Prostate gland (tissue), 2 donors: ENCODE measurements around the gene SLC6A2. TPM values are rescaled to one million over a fixed set of nuclear protein-coding genes. Genes with fewer than 3 reads are reported as not detected.

ENCODE experiments used
- DNase-seq: peaks from one replicate; pipeline ENCODE4 v3.0.0-alpha.2; 2019; ENCODE audit warnings: low spot score
- H3K27ac ChIP-seq, 2 donors: fragments of 200-600 bp; sonication (generic); 2 replicates each; pipeline ENCODE4 v1.5.1; 2017 to 2019
- H3K27me3 ChIP-seq: fragments of 200-600 bp; sonication (generic); replicated peaks from 2 replicates; pipeline ENCODE4 v1.5.1; 2019; ENCODE audit not compliant: insufficient read depth
- H3K36me3 ChIP-seq, 2 donors: fragments of 200-600 bp; sonication (generic); 1 replicate in 1 of 2; 2 replicates in 1 of 2; pipeline versions ENCODE4 v1.5.1 to v1.8.1; 2017 to 2019
- H3K4me1 ChIP-seq: fragments of 200-600 bp; sonication (generic); replicated peaks from 2 replicates; pipeline ENCODE4 v1.5.1; 2019
- H3K4me3 ChIP-seq, 2 donors: fragments of 200-600 bp; sonication (generic); 2 replicates each; pipeline ENCODE4 v1.5.1; 2017 to 2019
- H3K9me3 ChIP-seq: fragments of 200-600 bp; sonication (generic); 2 replicates; pipeline ENCODE4 v1.5.1; 2017
- CTCF ChIP-seq, 4 experiments: fragments of 200-600 bp in 2 of 4; fragments of 450-650 bp in 2 of 4; sonication (generic) in 2 of 4; IDR thresholded peaks; 1 replicate in 3 of 4; 2 replicates in 1 of 4; pipeline ENCODE4 v1.5.1; 2016 to 2019; ENCODE audit warnings: antibody characterized with exemption in 4 of 4, mild to moderate bottlenecking in 2 of 4, moderate library complexity in 2 of 4
- POLR2A ChIP-seq: fragments of 450-650 bp; IDR thresholded peaks from one replicate; pipeline ENCODE4 v1.6.1; 2016; ENCODE audit warnings: antibody characterized with exemption, mild to moderate bottlenecking
- POLR2AphosphoS5 ChIP-seq: sonication (generic); formaldehyde crosslinking; IDR thresholded peaks from one replicate; pipeline ENCODE4 v1.6.1; 2017; ENCODE audit warnings: antibody characterized with exemption
- WGBS: methylation state at CpG from one replicate; pipeline ENCODE4 v1.1.5; 2018; 5-methylcytosine and 5-hydroxymethylcytosine counted together
- intact Hi-C: fragments of 100-400 bp; cut with DNase I; formaldehyde crosslinking; loops from one replicate; pipeline ENCODE4 v1.14.2; 2022
- total RNA-seq, 2 donors: library from RNA; depleted of rRNA; stranded (reverse); fragments of >200 nt; gene quantifications; one replicate each; pipeline ENCODE4 v1.1.0, GENCODE V29; 2016

The SLC6A2 gene
- total RNA-seq, 2 donors from 2014 or later, result 0.32 to 2.6 TPM

GRCh38 chr16:55663765-55664677, 8.2 kb downstream of the SLC6A2 start:
- TF ChIP-seq POLR2AphosphoS5, result no peak
- TF ChIP-seq CTCF (IDR thresholded peaks at IDR 0.05), result no peak
- no peak for TF ChIP-seq POLR2A
- H3K4me3 ChIP-seq, result no peak overlapping the region
- WGBS, result 84% methylated on average over 8 of the region's 8 CpGs
- H3K4me1 ChIP-seq, result no peaks in the 10 kb centered on the region
- no peak for DNase-seq
- intact Hi-C loops, result no loop called here
- H3K27ac ChIP-seq, result no peak overlapping the region
- no peaks in the 10 kb centered on the region for H3K9me3 ChIP-seq
- no peaks in the 10 kb centered on the region for H3K27me3 ChIP-seq
- H3K36me3 ChIP-seq, result no peaks in the 10 kb centered on the region

- no peak for DNase-seq
- H3K27ac ChIP-seq, result no peak overlapping the region
- intact Hi-C loops, result no loop called here
Observed at GRCh38 chr16:55664786-55665407, 9.1 kb downstream of the SLC6A2 start.

GRCh38 chr16:55665511-55665910, 9.7 kb downstream of the SLC6A2 start:
- TF ChIP-seq POLR2A, result no peak
- no peak for TF ChIP-seq POLR2AphosphoS5
- no peak for TF ChIP-seq CTCF (IDR thresholded peaks at IDR 0.05)

More at GRCh38 chr16:55664786-55665407, 9.1 kb downstream of the SLC6A2 start:
- Histone ChIP-seq H3K4me3 (no peak overlapping the region), H3K27me3 (no peaks in the 10 kb centered on the region), H3K4me1 (no peaks in the 10 kb centered on the region), H3K36me3 (no peaks in the 10 kb centered on the region), H3K9me3 (no peaks in the 10 kb centered on the region)
- TF ChIP-seq POLR2A, result no peak
- no peak for TF ChIP-seq POLR2AphosphoS5
- no peak for TF ChIP-seq CTCF (IDR thresholded peaks at IDR 0.05)
- 78% methylated on average over 7 of the region's 7 CpGs for WGBS

GRCh38 chr16:55666012-55666411, 10.2 kb downstream of the SLC6A2 start:
- intact Hi-C loops, result no loop called here
- no peaks in the 10 kb centered on the region for H3K27me3 ChIP-seq
- WGBS, result 88% methylated on average over 2 of the region's 2 CpGs
- TF ChIP-seq POLR2AphosphoS5 (no peak), POLR2A (no peak), CTCF (IDR thresholded peaks at IDR 0.05) (no peak)
- no peak overlapping the region for H3K4me3 ChIP-seq
- no peak overlapping the region for H3K27ac ChIP-seq
- no peaks in the 10 kb centered on the region for H3K9me3 ChIP-seq
- DNase-seq, result no peak
- H3K4me1 ChIP-seq, result no peaks in the 10 kb centered on the region
- H3K36me3 ChIP-seq, result no peaks in the 10 kb centered on the region

More at GRCh38 chr16:55665511-55665910, 9.7 kb downstream of the SLC6A2 start:
- intact Hi-C loops, result no loop called here
- no peaks in the 10 kb centered on the region for H3K27me3 ChIP-seq
- no peak overlapping the region for H3K4me3 ChIP-seq
- no peaks in the 10 kb centered on the region for H3K9me3 ChIP-seq
- H3K27ac ChIP-seq, result no peak overlapping the region
- H3K36me3 ChIP-seq, result no peaks in the 10 kb centered on the region
- no peaks in the 10 kb centered on the region for H3K4me1 ChIP-seq
- DNase-seq, result no peak
- WGBS, result 81% methylated on average over 3 of the region's 3 CpGs
